ENCODE data around the gene EPS8L3.
"Not testable (repeated sequence)": the region's sequence is repeated elsewhere in the genome, so short reads cannot be mapped to it uniquely, and the experiment has no call there.

The EPS8L3 gene

DNA sequence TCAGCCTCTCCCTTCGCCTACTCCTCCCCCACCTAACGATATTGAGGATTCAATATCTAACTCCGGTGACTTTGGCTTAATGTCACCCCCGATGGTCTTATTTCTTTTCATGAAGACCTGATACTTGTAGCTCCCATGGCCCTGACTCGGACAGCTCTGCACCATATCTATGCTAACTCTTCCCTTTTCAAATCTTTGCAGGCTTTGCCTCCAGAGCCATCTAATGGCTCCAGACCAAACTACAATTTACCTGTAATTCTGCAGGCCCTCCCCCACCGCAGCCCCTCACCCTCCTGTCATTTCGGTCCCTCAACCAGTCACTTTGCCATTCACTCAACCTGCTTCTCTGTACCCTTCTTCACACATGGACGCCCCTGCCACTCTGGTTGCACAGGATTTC is 59.5 kb downstream of the EPS8L3 start:
- no peak for DNase-seq

DNA sequence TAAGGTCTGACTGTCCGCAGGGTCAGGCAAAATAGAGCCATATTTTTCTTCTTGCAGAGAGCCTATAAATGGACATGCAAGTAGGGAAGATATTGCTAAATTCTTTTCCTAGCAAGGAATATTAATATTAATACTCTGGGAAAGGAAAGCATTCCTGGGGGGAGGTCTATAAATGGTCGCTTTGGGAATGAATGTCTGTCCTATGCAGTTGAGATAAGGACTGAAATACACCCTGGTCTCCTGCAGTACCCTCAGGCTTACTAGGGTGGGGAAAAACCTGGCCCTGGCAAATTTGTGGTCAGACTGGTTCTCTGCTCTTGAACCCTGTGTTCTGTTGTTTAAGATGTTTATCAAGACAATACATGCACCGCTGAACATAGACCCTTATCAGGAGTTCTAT is 60.8 kb downstream of the EPS8L3 start:
- DNase-seq, result not testable (repeated sequence)
